ENCODE data around the gene PWWP2A.

Gene PWWP2A

GRCh38 chr5:160129841-160130240 lies 10.6 kb upstream of the PWWP2A start:
- DNase-seq (ENCODE audit: low read depth): no peak

- DNase-seq (ENCODE audit: low read depth): no peak
Measured at GRCh38 chr5:160128632-160129031, 9.4 kb upstream of the PWWP2A start.

GRCh38 chr5:160119905-160120266 lies 636 bp upstream of the PWWP2A start:
- no peak for DNase-seq (ENCODE audit: low read depth)

GRCh38 chr5:160118349-160119141 lies 705 bp downstream of the PWWP2A start:
- DNase-seq (ENCODE audit: low read depth): no peak

GRCh38 chr5:160116991-160117390 lies 2.3 kb downstream of the PWWP2A start:
- DNase-seq (ENCODE audit: low read depth): no peak

GRCh38 chr5:160108124-160108523 lies 11.1 kb downstream of the PWWP2A start:
- DNase-seq (ENCODE audit: low read depth): no peak

GRCh38 chr5:160105686-160106360 lies 13.4 kb downstream of the PWWP2A start:
- no peak for DNase-seq (ENCODE audit: low read depth)

- no peak for DNase-seq (ENCODE audit: low read depth)
Measured at GRCh38 chr5:160097991-160098390, 21.3 kb downstream of the PWWP2A start.

- DNase-seq (ENCODE audit: low read depth): no peak
Measured at GRCh38 chr5:160096178-160096577, 23.1 kb downstream of the PWWP2A start.

GRCh38 chr5:160092960-160093707 lies 26.1 kb downstream of the PWWP2A start:
- no peak for DNase-seq (ENCODE audit: low read depth)

GRCh38 chr5:160092514-160092913 lies 26.7 kb downstream of the PWWP2A start:
- no peak for DNase-seq (ENCODE audit: low read depth)

GRCh38 chr5:160090059-160090458 lies 29.2 kb downstream of the PWWP2A start:
- DNase-seq (ENCODE audit: low read depth): no peak

GRCh38 chr5:160089531-160089930 lies 29.7 kb downstream of the PWWP2A start:
- DNase-seq (ENCODE audit: low read depth): no peak

GRCh38 chr5:160088805-160089204 lies 30.4 kb downstream of the PWWP2A start:
- no peak for DNase-seq (ENCODE audit: low read depth)

GRCh38 chr5:160087199-160087598 lies 32.1 kb downstream of the PWWP2A start:
- DNase-seq (ENCODE audit: low read depth): no peak

GRCh38 chr5:160084144-160084543 lies 35.1 kb downstream of the PWWP2A start:
- DNase-seq (ENCODE audit: low read depth): no peak

- peak; percentile 7 for DNase-seq (ENCODE audit: low read depth)
Measured at GRCh38 chr5:160083501-160083900, 35.7 kb downstream of the PWWP2A start.

GRCh38 chr5:160082614-160083500 lies 36.4 kb downstream of the PWWP2A start:
- peak; percentile 69 for DNase-seq (ENCODE audit: low read depth)

- DNase-seq (ENCODE audit: low read depth): no peak
Measured at GRCh38 chr5:160081495-160081894, 37.8 kb downstream of the PWWP2A start.

GRCh38 chr5:160079753-160080152 lies 39.5 kb downstream of the PWWP2A start:
- no peak for DNase-seq (ENCODE audit: low read depth)

GRCh38 chr5:160076997-160077396 lies 42.3 kb downstream of the PWWP2A start:
- no peak for DNase-seq (ENCODE audit: low read depth)

GRCh38 chr5:160075073-160075472 lies 44.2 kb downstream of the PWWP2A start:
- no peak for DNase-seq (ENCODE audit: low read depth)
